Body of pancreas (tissue), 4 donors: Measurements from ENCODE around the gene TXNDC11. TPM values are rescaled to one million over a fixed set of nuclear protein-coding genes. Genes with fewer than 3 reads are reported as not detected.

Experiments
- ATAC-seq: fragments of 150-250 bp; one replicate; pipeline ENCODE4 v1.9.1; 2016
- DNase-seq, 4 donors: peaks; one replicate each; pipeline ENCODE4 v3.0.0-alpha.2; 2019
- H3K27ac ChIP-seq, 4 donors: fragments of 200-600 bp; sonication (generic); 1 replicate in 3 of 4; 2 replicates in 1 of 4; pipeline versions ENCODE4 v1.5.1 to v1.6.1; 2016 to 2019; ENCODE audit warnings: mild to moderate bottlenecking in 1 of 4, mixed read lengths in 1 of 4, moderate library complexity in 1 of 4
- H3K27me3 ChIP-seq, 2 donors: fragments of 200-600 bp; sonication (generic); one replicate each; pipeline ENCODE4 v1.6.0; 2016; ENCODE audit warnings: mild to moderate bottlenecking in 1 of 2
- H3K36me3 ChIP-seq, 2 donors: fragments of 200-600 bp; sonication (generic); replicated peaks in 1 of 2; 2 replicates each; pipeline ENCODE4 v1.5.1; 2016; ENCODE audit warnings: low read depth in 2 of 2; ENCODE audit not compliant: insufficient read depth in 1 of 2
- H3K4me1 ChIP-seq: fragments of 200-600 bp; sonication (generic); one replicate; pipeline ENCODE4 v1.6.0; 2016
- H3K4me3 ChIP-seq, 2 donors: fragments of 200-600 bp; sonication (generic); 1 replicate in 1 of 2; 2 replicates in 1 of 2; pipeline ENCODE4 v1.5.1; 2016 to 2019
- H3K9me3 ChIP-seq, 3 donors: fragments of 200-600 bp; sonication (generic); 1 replicate in 2 of 3; 2 replicates in 1 of 3; pipeline ENCODE4 v1.5.1; 2016
- POLR2A ChIP-seq, 3 donors: fragments of 450-650 bp; IDR thresholded peaks; one replicate each; pipeline ENCODE4 v1.6.1; 2016; ENCODE audit warnings: antibody characterized with exemption in 3 of 3, mild to moderate bottlenecking in 2 of 3
- WGBS, 2 donors: methylation state at CpG; one replicate each; pipeline ENCODE4 v1.1.5; 2017; 5-methylcytosine and 5-hydroxymethylcytosine counted together
- intact Hi-C: fragments of 100-400 bp; cut with DNase I; formaldehyde crosslinking; loops from one replicate; pipeline ENCODE4 v1.15.1; 2023
- total RNA-seq, 2 donors: library from RNA; depleted of rRNA; stranded (reverse); fragments of >200 nt; gene quantifications; one replicate each; pipeline ENCODE4 v1.1.0, GENCODE V29; 2016
- TF ChIP-seq, protein P1 (sequence below), 7 experiments: fragments of 450-650 bp in 4 of 7; fragments of 200-600 bp in 3 of 7; sonication (generic) in 3 of 7; IDR thresholded peaks; one replicate each; pipeline ENCODE4 v1.5.1; 2016 to 2019; ENCODE audit warnings: antibody characterized with exemption in 7 of 7

Gene TXNDC11
- total RNA-seq, 2 donors from 2014 or later: 38.4 to 90.3 TPM

DNA sequence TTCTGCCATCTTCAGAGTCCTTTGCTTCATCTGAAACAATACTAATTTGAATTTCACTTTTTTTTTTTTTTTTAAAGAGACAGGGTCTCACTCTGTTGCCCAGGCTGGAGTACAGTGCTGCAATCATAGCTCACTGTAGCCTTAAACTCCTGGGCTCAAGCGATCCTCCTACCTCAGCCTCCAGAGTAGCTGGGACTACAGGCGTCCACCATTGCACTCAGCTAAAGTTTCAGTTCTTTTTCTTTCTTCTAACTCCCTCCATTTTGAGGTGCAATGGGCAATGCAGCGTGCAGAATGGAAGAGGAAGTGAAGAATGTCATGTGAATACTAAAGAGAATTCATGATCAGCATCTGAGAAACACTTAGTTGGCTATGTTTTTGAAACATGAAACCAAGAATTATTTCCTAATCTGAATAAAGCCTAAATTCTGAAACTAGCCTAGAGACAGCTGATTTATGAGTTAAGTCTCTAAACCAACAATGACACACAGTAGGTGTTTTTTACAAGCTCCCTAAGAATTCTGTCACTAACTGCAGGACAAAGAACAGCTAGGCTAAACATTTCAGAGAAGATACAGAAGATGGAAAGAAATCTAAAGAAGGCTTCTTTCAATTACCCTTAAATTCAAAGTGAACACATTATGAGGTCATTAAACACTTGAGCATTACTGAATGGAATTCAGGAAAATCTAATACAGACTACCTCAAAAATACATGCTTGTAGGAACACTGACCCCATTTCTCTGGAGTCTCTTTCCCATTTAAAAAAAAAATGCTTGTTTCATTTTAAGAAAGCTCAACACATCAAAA is 53.4 kb downstream of the TXNDC11 start:
- 79 to 89% methylated on average over 3 of the region's 3 CpGs for WGBS, 2 donors
- Histone ChIP-seq H3K27ac (peak overlapping the region in 3 of 4 donors; percentile 1 to 69 (median 53)), H3K4me1 (peaks cover 26% of the 10 kb centered on the region), H3K9me3 (no peaks in the 10 kb centered on the region), H3K36me3 (peaks cover 17 to 23% of the 10 kb centered on the region in 2 donors), H3K27me3 (no peaks in the 10 kb centered on the region), H3K4me3 (no peak overlapping the region)
- ATAC-seq: peak; percentile 51
- intact Hi-C loops: no loop called here
- no peak for DNase-seq
- TF ChIP-seq POLR2A (IDR thresholded peaks at IDR 0.05): no peak
- TF ChIP-seq, protein P1, sequence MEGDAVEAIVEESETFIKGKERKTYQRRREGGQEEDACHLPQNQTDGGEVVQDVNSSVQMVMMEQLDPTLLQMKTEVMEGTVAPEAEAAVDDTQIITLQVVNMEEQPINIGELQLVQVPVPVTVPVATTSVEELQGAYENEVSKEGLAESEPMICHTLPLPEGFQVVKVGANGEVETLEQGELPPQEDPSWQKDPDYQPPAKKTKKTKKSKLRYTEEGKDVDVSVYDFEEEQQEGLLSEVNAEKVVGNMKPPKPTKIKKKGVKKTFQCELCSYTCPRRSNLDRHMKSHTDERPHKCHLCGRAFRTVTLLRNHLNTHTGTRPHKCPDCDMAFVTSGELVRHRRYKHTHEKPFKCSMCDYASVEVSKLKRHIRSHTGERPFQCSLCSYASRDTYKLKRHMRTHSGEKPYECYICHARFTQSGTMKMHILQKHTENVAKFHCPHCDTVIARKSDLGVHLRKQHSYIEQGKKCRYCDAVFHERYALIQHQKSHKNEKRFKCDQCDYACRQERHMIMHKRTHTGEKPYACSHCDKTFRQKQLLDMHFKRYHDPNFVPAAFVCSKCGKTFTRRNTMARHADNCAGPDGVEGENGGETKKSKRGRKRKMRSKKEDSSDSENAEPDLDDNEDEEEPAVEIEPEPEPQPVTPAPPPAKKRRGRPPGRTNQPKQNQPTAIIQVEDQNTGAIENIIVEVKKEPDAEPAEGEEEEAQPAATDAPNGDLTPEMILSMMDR (IDR thresholded peaks at IDR 0.05): no peak

DNA sequence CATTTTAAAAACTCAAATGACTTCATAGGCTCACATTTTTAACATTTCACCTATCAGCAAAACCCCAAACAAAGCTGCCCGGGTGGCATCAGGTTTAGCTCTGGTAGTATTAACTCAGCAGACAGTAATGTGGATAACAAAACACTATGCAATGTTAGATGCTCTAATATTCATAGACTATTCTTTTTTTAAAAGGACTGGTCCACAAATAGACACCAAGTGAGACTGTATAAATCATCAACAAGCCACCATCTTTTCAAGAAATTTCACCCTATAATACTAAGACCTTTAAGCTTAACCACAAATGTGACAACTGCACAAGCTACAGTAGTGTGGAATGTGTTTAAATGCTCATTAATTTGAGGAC is 54.2 kb downstream of the TXNDC11 start:
- ATAC-seq: no peak
- intact Hi-C loops: no loop called here
- peaks cover 26% of the 10 kb centered on the region for H3K4me1 ChIP-seq

DNA sequence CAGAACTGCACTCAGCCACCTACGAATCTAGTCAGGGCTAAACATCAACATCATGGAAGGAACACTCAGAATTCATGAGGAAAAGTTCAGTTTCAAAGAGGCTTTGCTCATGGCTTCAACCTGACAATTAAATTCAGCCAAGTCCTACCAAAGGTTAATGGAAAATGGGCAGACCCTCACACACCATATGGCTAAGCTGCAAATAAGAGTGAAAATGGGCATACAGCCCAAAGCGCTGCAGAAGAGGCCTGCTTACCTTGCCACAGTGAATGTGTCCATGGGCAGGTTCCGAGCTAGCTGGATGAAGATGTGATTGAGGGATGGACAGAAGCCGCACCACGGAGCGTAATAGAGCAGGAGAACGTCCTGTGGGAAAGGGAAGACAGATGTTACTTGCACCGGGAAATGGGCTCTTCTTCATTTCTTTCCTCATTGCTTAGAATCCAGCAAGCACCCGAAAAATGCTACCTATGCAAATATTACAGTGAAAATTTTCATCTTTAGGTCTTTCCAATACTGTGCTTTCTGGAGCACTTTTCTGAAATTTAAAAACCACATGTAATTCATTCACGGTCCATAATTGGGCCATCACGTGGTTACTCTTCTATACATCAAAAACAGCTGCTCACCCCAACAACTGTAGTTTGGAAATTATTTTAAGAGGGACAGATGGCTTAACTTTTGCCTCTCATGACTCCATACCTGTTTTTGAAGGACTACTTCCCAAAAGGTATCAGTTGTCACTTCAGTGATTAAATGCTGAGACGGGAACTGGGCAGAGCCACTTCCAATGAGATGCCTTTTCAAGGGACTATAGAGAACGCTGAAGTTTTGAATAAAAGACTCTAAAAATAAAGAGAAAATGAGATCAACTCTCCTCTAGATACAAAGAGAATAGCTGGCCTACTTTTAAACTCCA is 54.8 kb downstream of the TXNDC11 start:
- Histone ChIP-seq H3K4me1 (peaks cover 30% of the 10 kb centered on the region), H3K9me3 (no peaks in the 10 kb centered on the region), H3K27me3 (no peaks in the 10 kb centered on the region), H3K4me3 (no peak overlapping the region), H3K27ac (no peak overlapping the region), H3K36me3 (peaks cover 25 to 31% of the 10 kb centered on the region in 2 donors)
- intact Hi-C loops: no loop called here
- ATAC-seq: no peak
- 88 to 90% methylated on average over 13 of the region's 13 CpGs for WGBS, 2 donors
- no peak for TF ChIP-seq POLR2A (IDR thresholded peaks at IDR 0.05)
- TF ChIP-seq, protein P1 (IDR thresholded peaks at IDR 0.05): no peak
- no peak for DNase-seq

More for the DNA sequence above, 54.2 kb downstream of the TXNDC11 start:
- TF ChIP-seq, protein P1 (IDR thresholded peaks at IDR 0.05): no peak
- no peak for TF ChIP-seq POLR2A (IDR thresholded peaks at IDR 0.05)
- Histone ChIP-seq H3K9me3 (no peaks in the 10 kb centered on the region), H3K27me3 (no peaks in the 10 kb centered on the region), H3K36me3 (peaks cover 21 to 27% of the 10 kb centered on the region in 2 donors), H3K27ac (peak overlapping the region in 1 of 4 donors; percentile 69), H3K4me3 (no peak overlapping the region)
- WGBS, 2 donors: 35 to 50% methylated on average over 1 of the region's 1 CpG
- no peak for DNase-seq

DNA sequence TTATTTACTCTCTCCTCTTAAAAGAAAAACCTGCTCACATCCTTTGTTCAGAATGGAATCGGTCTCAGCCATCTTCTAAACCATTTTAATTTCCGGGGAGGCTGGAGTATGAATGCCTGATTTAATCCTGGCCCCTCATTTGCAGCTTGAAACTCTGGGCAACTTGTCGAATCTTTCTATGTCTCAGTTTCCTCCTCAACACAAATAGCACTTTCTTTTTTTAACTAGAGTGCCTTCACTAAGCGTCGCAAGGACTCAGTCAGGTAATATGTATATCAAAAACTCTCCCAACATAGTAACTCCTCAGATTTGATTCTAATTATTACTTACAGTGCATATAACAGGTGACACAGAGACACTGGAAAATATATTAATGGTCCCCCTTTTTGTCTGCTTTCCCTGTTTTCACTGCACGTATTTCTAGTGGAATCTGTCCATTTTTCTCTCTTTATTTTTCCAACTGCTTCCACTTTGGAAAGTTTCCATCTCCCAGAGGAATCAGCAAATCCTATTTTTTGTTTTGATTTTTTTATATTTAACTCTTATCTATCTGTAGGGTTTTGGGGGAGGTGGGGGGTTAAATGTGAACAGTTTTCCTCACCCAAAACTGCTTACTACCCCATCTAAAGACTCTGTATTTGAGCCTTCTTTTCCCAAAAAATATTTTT is 55.8 kb downstream of the TXNDC11 start:
- no peak for DNase-seq
- peaks cover 25 to 31% of the 10 kb centered on the region in 2 donors for H3K36me3 ChIP-seq
- no peaks in the 10 kb centered on the region for H3K9me3 ChIP-seq
- peaks cover 40% of the 10 kb centered on the region for H3K4me1 ChIP-seq
- intact Hi-C loops: no loop called here
- no peaks in the 10 kb centered on the region for H3K27me3 ChIP-seq
- 73 to 81% methylated on average over 6 of the region's 6 CpGs for WGBS, 2 donors
- TF ChIP-seq POLR2A (IDR thresholded peaks at IDR 0.05): no peak
- TF ChIP-seq, protein P1 (IDR thresholded peaks at IDR 0.05): no peak
- ATAC-seq: no peak
- no peak overlapping the region for H3K4me3 ChIP-seq
- no peak overlapping the region for H3K27ac ChIP-seq
